HepG2 (cell line): ENCODE data around the gene ZG16. TPM values are rescaled to one million over a fixed set of nuclear protein-coding genes. Genes with fewer than 3 reads are reported as not detected.

Source experiments
- ARNT ChIP-seq: fragments of 450-650 bp; IDR thresholded peaks from 2 replicates; pipeline ENCODE4 v1.6.1; 2017
- CEBPG ChIP-seq: IDR thresholded peaks from 2 replicates; pipeline ENCODE4 v1.6.1; 2016
- CEBPZ ChIP-seq: IDR thresholded peaks from 2 replicates; pipeline ENCODE4 v1.6.1; 2012; ENCODE audit warnings: low read length, improper control_type of control experiment
- FOXP4 ChIP-seq: sonication (generic); formaldehyde crosslinking; IDR thresholded peaks from 2 replicates; pipeline ENCODE4 v1.4.0; 2020; ENCODE audit warnings: missing genetic modification reagents
- HIC2 ChIP-seq: sonication (generic); formaldehyde crosslinking; IDR thresholded peaks from 2 replicates; pipeline ENCODE4 v1.9.0; 2022; ENCODE audit warnings: low read depth, missing genetic modification reagents
- IKZF1 ChIP-seq: fragments of 450-650 bp; IDR thresholded peaks from 2 replicates; pipeline ENCODE4 v1.7.1; 2016
- ISL2 ChIP-seq: sonication (generic); formaldehyde crosslinking; IDR thresholded peaks from 2 replicates; pipeline ENCODE4 v1.5.0; 2020; ENCODE audit warnings: missing genetic modification reagents
- NRL ChIP-seq: sonication (generic); formaldehyde crosslinking; IDR thresholded peaks from 2 replicates; pipeline ENCODE4 v1.5.0; 2020; ENCODE audit warnings: missing genetic modification reagents, mild to moderate bottlenecking, moderate library complexity, borderline replicate concordance
- RCOR2 ChIP-seq: IDR thresholded peaks from 2 replicates; pipeline ENCODE4 v1.6.1; 2016; ENCODE audit warnings: missing biosample characterization, missing genetic modification reagents
- SIN3A ChIP-seq: IDR thresholded peaks from 2 replicates; pipeline ENCODE4 v1.6.1; 2011; ENCODE audit warnings: low read depth, mild to moderate bottlenecking, control low read depth, low read length, borderline replicate concordance
- SRF ChIP-seq: IDR thresholded peaks from 2 replicates; pipeline ENCODE4 v1.6.1; 2011; ENCODE audit warnings: mild to moderate bottlenecking, low read depth, low read length, moderate library complexity
- TBX2 ChIP-seq: sonication (generic); formaldehyde crosslinking; IDR thresholded peaks from 2 replicates; pipeline ENCODE4 v1.5.0; 2020; ENCODE audit warnings: missing genetic modification reagents, mild to moderate bottlenecking, borderline replicate concordance
- U2AF2 ChIP-seq: fragments of 200-400 bp; formaldehyde crosslinking; IDR thresholded peaks from 2 replicates; pipeline ENCODE4 v1.6.1; 2017; ENCODE audit warnings: low read depth, mild to moderate bottlenecking, low read length
- ZBTB10 ChIP-seq: sonication (generic); formaldehyde crosslinking; IDR thresholded peaks from 2 replicates; pipeline ENCODE4 v1.4.0; 2020; ENCODE audit warnings: missing genetic modification reagents, borderline replicate concordance
- ZBTB34 ChIP-seq: sonication (generic); formaldehyde crosslinking; IDR thresholded peaks from 2 replicates; pipeline ENCODE4 v1.8.0; 2022; ENCODE audit warnings: mild to moderate bottlenecking, missing genetic modification reagents
- ZNF296 ChIP-seq: sonication (generic); formaldehyde crosslinking; conservative IDR thresholded peaks from 2 replicates; pipeline ENCODE4 v1.5.0; 2020; ENCODE audit warnings: mild to moderate bottlenecking, missing genetic modification reagents
- ZNF768 ChIP-seq: sonication (generic); formaldehyde crosslinking; IDR thresholded peaks from 2 replicates; pipeline ENCODE4 v1.4.0; 2020; ENCODE audit warnings: missing genetic modification reagents
- ZSCAN21 ChIP-seq: sonication (generic); formaldehyde crosslinking; IDR thresholded peaks from 2 replicates; pipeline ENCODE4 v1.8.0; 2022; ENCODE audit warnings: mild to moderate bottlenecking, missing genetic modification reagents, moderate library complexity, borderline replicate concordance
- polyA plus RNA-seq, 8 experiments: library from polyadenylated mRNA; depleted of rRNA in 3 of 8; stranded (reverse) in 7 of 8; unstranded in 1 of 8; fragments of >200 nt; fragmentation: Illumina TruSeq in 4 of 8; extraction: Trizol in 4 of 8; gene quantifications; 2 replicates each; pipeline versions ENCODE4 v1.2.1 to v1.2.3, GENCODE V29; 2011 to 2016; ENCODE audit warnings: low read depth in 4 of 8, missing spikeins in 1 of 8, mixed read lengths in 1 of 8; ENCODE audit not compliant: insufficient read depth in 1 of 8
- total RNA-seq, 5 experiments: library from RNA; depleted of rRNA; stranded (reverse); fragments of >200 nt; fragmentation: Illumina TruSeq; extraction: Trizol; gene quantifications; 2 replicates each; pipeline ENCODE4 v1.2.3, GENCODE V29; 2016; ENCODE audit warnings: low read depth in 1 of 5

ZG16 gene
- total and polyA plus RNA-seq, 2 of the 13 experiments (the other 11 are each of a cell fraction or from before 2014, with no cell fraction given) = 0.04 to 0.07 TPM

- TF ChIP-seq CEBPZ (no peak), ISL2 (peak; percentile 64), IKZF1 (no peak), SRF (no peak), ARNT (no peak), ZSCAN21 (CRISPR knock-in tag) (peak; percentile 97), HIC2 (CRISPR knock-in tag) (peak; percentile 76; the same call in 1 of the 2 replicates), NRL (peak; percentile 95), TBX2 (peak; percentile 86; the same call in 1 of the 2 replicates), FOXP4 (CRISPR knock-in tag) (peak; percentile 84), ZBTB34 (CRISPR knock-in tag) (no peak; the same call in 1 of the 2 replicates), RCOR2 (CRISPR knock-in tag) (peak; percentile 42; the same call in 1 of the 2 replicates), ZBTB10 (CRISPR knock-in tag) (peak; percentile 89), ZNF768 (peak; percentile 78), ZNF296 (CRISPR knock-in tag) (peak; percentile 10; the same call in 1 of the 2 replicates), U2AF2 (0 out of 2 replicates have a peak, but pooled peaks have one; percentile 84), CEBPG (CRISPR knock-in tag) (peak; percentile 67), SIN3A (peak; percentile 86)
Measured at GRCh38 chr16:29805232-29806098, 27.4 kb downstream of the ZG16 start (continued).
